NCI-H2196 treated with DMSO at 0.1 percent for 48 hours (cell line): ENCODE measurements around the gene GAPDHS.

Experiments
- DNase-seq: peaks from one replicate; lab custom pipeline; 2025; ENCODE audit not compliant: unreplicated experiment; lab: John Stamatoyannopoulos, UW

Gene GAPDHS

DNA sequence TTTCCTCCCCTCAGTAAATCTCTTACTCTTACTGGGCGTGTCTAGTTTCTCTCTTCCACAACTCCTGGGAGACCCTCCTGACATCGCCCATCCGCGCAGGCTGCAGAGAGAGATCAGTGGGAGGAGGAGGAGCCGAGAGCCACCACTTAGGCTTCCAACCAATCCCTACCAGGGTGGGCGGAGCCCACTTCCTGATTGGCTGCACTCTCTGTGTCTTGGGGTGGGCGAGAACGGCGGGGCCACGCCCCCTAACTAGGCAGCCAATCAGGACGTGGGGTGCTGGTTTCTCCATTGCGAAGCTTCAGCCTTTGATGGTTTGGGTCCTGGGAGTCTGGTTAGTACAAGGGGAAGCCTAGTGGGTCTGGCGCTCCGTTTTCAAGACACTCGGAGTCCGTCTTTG, 52.6 kb downstream of the GAPDHS start, which contains the start of gene PMIS2:
TSS of gene PMIS2 (plus strand) at position 326 of the 400 bp plus-strand sequence. CDS start 87 bp downstream, outside the sequence.
- no peak for DNase-seq

DNA sequence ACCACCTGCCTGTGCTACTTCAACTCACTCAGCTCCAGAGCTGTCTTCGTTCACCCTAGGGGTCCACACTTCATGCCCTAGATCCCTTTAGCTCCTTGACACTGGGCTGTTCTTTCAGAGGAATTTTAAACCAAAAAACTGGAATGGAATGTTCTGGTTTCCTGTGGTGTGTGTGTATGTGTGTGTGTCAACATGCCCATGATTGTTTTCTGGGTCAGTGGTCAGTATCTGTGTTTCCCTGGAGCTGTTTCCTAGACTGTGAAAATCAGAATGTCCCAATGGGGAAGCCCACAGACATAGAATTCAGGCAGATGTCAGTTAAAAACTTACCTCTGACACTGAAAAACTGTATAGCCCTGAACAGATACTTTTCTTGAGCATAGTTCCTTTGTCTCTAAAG, 54.1 kb downstream of the GAPDHS start:
- no peak for DNase-seq

DNA sequence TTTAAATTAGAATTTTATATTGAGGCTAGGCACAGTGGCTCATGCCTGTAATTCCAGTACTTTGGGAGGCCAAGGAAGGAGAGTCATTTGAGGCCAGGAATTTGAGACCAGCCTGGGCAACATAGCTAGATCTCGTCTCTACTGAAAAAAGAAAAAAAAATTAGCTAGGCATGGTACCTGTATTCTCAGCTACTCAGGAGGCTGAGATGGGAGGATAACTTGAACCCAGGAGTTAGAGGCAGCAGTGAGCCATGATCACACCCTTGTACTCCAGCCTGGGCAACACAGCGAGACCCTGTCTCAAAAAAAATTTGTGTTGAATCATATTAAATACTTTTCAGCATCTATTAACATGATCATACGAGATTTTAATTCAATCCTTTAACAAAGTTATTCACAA, 57.6 kb downstream of the GAPDHS start:
- DNase-seq: no peak

DNA sequence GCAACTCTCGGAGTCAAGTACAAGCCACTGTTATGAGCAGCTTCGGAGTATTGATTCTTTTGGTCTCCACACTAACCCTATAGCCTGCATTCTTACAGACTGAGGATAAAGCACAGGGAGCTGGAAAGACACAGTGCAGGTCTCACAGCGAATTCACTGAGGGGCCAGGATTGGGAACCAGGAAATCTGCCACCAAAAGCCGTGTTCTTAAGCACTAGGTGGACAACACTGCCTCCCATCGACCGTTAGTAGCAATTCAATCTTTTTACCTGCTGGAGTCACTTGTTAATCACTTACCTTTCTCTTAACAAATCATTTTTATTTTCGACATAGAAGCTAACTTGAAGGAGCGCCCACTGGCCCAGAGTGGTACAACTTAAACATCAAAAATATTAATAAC, 59.0 kb downstream of the GAPDHS start:
- no peak for DNase-seq
